HG03575 (cell line): ENCODE data around the gene PPP2R3C.
A peak's percentile ranks its signal among the peaks of the same experiment; 100 is the strongest.
"Not testable (repeated sequence)": the region's sequence is repeated elsewhere in the genome, so short reads cannot be mapped to it uniquely, and the experiment has no call there.

Experiments
- ATAC-seq: cut with Tn5 transposase; IDR thresholded peaks from one replicate; pipeline ENCODE4 v1.9.1; 2021; ENCODE audit not compliant: unreplicated experiment, insufficient number of reproducible peaks, low FRiP score; ENCODE audit errors: extremely low read depth

The PPP2R3C gene

DNA sequence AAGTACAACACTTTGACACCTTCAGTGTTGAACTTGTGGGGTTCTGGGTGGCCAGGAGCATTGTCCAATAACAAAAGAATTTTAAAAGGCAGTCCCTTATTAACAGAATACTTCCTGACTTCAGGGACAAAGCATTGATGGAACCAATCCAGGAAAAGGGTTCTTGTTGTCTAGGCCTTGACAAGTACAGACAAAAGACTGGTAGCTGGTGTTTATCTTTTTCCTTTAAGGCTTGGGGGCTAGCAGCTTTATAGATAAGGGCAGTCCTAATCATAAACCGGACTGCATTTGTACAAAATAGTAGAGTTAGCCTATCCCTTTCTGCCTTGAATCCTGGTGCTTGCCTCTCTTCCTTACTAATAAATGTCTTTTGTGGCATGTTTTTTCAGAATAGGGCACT lies 48.3 kb downstream of the PPP2R3C start:
- no peak for ATAC-seq

DNA sequence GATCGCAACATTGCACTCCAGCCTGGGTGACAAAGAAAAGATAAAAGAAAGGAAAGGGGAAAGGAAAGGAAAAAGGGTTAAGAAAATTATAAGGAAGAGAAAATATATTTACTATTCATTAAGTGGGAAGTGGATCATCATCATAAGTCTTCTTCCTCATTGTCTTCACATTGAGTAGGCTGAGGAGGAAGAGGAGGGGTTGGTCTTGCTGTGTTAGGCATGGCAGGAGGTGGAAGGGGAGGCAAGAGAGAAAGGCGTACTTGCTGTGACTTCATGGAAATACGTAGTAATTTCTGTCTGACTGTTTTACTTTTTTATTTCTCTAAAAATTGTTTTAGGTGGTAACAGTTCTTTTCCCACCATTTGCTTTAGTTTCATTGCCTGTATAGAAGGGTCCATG lies 49.6 kb downstream of the PPP2R3C start:
- ATAC-seq = no peak

DNA sequence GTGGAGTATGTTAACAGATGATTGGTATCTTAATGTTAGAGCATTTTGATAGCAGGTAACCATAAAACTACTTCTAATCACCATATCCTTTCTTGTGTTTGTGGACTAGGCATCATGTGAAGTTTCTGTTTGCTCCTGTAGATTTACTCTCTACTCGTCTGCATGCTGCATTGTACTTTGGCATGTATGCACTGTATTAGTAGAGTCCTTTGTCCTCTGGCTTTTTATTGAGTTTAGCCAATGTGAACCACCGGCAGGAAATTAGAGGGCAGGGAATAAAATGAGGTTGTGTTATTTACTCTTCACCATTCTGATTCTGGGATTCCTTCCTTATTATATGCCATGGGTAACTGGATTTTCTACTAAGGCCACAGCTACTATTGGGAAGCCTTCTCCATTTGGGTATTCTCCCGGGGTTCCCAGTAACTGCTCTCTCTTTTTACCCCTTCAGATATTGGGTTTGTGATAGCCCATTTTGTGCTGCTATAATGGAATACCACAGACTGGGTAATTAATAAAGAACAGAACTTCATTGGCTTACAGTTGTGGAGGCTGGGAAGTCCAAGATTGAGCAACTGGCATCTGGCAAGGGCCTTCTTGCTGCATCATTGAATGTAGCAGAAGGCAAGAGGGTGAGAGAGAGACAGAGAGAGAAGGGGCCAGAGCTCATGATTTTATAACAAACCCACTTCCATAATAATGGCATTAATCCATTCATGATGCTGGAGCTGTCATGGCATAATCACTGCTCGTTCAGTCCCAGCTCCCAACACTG lies 53.4 kb downstream of the PPP2R3C start:
- no peak for ATAC-seq

DNA sequence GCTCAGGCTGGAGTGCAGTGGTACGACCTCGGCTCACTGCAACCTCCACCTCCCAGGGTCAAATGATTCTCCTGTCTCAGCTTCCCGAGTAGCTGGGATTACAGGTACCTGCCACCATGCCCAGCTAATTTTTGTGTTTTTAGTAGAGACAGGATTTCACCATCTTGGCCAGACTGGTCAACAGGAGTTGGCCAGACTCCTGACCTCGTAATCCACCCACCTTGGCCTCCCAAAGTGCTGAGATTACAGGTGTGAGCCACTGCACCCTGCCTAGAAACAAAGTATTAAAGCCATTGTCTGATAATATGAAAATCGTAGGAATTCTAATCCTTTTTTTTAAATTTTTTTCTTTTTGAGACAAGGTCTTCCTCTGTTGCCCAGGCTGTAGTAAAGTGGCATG lies 56.1 kb downstream of the PPP2R3C start:
- not testable (repeated sequence) for ATAC-seq

DNA sequence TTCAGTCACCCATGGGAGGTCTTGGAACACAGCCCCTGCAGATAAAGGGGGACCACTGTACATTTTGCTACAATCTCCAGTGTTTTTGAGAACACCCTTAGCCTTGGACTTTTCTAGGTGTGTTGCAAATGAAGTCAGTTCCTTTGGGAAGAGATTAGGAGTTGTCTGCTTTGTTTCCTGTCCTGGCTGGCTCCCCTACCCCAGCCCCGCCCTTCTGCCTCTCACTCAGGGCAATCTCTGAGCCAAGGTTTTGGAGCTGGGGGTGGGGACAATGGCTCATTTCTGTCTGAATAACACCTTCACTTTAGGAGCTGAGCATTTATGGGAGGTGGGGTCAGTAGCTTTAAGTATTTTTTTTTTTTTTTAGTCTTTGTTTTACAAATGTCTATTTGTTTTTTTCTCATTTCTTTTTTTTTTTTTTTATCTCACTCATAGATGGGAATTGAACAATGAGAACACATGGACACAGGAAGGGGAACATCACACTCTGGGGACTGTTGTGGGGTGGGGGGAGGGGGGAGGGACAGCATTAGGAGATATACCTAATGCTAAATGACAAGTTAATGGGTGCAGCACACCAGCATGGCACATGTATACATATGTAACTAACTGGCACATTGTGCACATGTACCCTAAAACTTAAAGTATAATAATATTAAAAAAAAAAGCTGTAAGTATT lies 60.5 kb downstream of the PPP2R3C start:
- not testable (repeated sequence) for ATAC-seq

DNA sequence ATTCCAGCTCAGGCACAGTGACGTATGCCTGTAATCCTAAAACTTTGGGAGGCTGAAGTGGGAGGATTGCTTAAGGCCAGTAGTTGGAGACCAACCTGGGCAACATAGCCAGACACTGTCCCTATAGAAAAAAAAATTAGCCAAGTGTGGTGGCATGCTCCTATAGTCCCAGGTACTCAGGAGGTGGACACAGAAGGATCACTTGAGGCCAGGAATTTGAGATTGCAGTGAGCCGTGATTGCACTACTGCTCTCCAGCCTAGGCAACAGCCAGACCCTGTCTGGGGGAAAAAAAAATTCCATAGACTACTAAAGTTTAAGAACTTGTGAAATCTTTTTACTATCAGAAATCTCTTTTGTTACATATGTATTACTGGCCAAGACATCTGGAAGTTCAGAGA lies 69.2 kb downstream of the PPP2R3C start:
- ATAC-seq = no peak

DNA sequence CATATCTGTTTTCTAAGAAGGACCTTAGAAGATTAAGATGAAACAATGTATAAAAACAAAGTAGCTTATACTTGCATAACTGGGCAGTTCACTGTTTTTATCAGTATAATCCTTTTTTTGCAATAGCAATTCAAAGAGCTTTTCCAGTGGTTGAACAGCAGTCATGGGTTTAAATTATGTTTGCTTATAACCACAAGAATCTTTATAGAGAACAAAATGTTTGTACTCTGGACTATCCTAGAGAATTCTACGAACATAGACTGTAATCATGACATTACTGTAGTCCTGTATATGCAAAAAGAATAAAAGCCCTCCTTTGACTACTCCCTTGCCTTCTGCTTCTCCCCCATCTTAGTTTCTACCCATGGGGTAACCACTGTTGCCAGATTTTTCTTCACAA lies 70.0 kb downstream of the PPP2R3C start:
- no peak for ATAC-seq

DNA sequence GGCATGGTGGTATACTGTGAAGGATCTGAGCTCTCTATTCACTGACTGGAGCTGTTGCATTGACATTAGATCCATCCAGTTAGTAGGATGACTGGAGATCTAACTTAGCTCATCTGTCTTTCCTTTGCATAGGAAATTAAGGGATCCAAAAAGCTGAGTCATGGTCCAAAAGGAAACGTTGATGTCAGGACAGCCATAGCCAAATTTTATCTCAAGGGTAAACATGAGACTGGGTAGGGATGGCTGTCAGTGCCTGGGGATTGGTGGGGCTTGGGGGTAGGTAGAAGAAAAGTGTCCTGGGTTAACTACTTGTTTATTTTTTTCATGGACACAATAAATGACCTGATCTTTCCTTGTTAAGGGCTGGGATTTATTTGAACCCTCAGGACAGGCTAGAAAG lies 71.1 kb downstream of the PPP2R3C start:
- no peak for ATAC-seq

DNA sequence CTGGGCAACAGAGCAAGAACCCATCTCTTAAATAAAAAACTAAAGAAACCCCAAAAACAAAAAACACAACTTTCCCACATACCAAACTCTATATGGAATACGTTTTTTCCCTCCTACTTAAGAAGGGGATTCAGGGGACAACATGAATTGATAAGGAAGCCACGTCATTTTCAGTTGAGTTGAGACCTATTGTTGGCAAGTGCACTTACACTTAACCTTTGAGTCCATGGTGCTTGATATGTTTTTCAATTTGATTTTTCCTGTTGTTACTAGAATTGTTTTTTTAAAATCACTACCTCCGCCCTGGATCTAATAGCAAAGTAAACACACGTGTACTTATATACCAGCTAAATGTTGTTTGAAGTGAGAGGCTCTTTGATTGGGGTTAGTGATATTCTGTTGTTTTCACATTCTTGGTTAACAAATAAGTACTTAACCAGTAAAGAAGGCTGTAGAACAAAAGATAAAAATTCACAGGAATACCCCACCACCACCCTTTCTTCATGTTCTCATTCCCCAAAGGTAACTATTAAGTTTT lies 73.7 kb downstream of the PPP2R3C start:
- ATAC-seq = no peak

DNA sequence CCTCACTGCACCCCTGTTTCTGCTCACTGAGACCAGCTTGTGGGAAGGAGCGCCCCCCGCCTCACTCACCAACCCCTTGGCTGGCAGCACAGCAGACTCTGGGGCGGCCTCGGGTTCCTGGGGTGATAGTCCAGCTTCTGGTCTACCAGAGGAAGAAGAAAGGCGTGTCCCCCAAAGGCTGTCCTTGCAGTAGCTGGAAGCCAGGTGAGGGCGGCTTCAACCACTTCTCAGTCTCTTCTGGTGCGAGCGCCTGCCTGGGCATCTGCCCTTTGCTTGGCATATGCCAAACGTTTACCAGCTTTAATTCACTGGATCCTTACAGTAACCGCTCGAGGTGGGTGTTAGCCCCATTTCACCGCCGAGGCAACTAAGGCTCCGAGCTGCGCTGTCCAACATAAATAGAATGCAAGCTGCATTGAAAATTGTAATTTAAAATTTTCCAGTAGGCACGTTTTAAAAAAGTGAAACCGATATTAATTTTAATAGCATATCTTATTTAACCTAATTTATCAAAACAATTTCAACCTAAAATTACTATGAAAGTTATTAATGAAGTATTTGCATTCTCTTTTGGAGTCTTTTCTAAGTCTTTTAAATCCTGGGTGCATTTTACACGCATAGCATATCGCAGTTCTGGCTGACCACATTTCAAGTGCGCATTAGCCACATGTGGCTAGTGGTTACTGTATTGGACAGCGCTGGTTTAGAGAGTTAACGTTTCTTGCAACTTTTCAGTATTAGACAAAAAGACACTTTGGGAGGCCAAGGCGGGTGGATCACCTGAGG lies 74.8 kb downstream of the PPP2R3C start:
- peak; percentile 6 for ATAC-seq

DNA sequence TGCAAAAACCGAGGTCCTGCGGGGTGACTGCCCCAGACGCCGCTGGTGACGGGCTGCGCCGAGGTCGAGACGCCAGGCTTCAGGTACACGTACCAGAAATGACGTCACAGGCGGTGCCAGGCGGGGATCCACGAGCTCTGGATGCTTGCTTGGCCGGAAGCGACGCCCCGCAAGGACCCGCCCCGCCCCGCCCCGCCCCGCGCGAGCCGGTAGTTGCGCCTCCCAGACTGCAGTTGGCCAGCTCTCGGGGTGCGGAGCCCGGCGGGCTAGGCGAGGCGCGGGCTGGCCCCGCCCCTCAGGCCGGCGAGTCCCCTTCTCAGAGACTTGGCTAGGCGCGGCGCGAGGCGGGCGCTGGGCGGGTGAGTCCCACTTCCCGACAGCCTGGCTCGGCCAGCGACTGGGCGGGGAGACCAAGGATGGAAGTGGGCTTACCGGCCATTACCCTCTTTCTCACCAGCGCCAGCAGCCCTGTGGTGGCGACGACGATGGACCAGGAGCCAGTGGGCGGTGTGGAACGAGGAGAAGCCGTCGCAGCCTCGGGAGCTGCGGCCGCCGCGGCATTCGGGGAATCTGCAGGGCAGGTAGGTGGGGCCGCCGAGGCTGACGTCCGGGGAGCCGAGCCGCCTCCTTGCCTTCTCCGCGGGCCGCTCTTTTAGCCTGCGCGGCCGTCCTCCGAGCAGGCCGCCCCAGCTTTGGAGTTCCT lies 75.6 kb downstream of the PPP2R3C start, which contains the start of gene FAM177A1:
Gene FAM177A1 (plus strand): TSS at position 225 of the 703 bp plus-strand sequence. CDS start 192 bp downstream, at position 417.
- peak; percentile 78 for ATAC-seq

DNA sequence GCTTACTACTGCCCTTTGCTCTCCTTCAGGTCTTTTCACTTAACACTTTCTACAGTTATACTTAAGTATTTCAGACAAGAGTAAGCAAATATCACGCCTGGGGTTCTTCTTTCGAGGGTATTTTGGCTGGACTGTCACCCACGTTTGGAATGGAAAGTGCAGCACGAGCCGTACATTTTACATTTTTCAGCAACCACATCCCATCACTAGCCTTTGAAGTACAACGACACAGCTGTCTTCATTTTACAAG lies 76.1 kb downstream of the PPP2R3C start:
- ATAC-seq = no peak

DNA sequence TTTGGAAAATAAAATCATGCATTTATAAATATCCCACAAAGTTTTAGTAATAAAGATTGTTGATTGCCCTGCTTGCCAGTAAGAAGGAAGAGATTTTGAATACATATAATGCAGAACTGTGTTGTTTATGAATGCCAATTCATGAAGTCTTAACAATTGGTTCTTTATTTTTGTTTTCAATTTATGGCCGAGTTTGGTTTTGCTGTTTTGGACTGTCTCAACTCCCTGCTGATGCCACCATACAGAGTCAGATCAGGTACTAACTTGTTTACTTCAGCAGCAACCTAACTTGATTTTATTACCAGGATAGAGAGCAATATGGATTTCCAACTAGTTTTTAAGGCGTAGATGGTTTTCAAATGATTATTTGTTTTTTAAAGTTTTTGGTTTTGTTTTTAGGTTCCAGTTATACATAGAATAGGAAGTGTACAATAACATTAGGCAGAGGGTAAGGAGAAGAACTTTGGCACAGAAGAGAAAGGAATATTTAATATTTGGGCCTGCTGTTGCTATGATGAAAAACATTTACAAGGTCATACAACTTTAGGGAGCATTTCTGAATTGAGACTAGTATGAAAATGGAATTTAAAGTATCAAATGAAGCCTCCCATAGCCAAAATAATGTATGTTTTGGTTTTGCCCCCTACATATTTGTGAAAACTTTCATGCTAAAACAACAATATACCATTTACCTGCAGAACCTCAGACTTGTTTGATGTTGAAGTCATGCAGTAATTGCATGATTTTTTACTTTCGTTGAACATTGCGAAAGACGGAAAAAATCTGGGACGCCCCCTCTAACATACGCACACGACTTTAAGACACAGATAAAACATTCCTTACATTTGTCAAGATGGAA lies 76.6 kb downstream of the PPP2R3C start:
- ATAC-seq = no peak

DNA sequence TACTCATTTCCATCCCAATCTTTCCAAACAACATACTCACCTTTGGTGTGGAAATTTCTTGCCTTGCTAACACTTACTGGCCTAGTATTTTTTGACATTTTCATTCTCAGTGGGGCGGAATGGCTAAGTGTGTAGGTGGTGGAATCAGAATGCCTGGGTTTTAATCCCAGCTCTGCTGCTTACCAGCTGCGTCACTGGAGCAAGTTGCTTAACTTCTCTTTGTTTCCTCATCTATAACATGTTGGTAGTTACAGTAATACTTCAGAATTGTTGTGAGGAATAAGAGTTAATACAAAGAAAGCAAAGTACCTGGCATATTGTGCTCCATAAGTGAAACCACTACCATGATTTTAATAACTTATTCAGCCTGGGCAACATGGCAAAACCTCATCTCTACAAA lies 78.7 kb downstream of the PPP2R3C start:
- no peak for ATAC-seq

DNA sequence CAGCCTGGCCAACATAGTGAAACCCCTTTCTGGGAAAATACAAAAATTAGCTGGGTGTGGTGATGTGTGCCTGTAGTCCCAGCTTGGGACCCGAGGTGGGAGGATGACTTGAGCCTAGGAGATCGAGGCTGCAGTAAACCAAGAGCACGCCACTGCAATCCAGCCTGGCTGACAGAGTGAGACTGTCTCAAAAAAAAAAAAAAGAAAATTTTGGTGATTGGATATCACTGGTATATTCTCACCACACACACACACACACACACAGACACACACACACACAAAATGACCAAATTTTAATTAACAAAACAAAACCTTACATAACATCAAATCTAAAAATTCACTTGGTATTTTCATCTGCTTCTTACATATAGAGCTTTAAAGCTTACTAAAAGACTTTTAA lies 79.2 kb downstream of the PPP2R3C start:
- ATAC-seq = no peak

DNA sequence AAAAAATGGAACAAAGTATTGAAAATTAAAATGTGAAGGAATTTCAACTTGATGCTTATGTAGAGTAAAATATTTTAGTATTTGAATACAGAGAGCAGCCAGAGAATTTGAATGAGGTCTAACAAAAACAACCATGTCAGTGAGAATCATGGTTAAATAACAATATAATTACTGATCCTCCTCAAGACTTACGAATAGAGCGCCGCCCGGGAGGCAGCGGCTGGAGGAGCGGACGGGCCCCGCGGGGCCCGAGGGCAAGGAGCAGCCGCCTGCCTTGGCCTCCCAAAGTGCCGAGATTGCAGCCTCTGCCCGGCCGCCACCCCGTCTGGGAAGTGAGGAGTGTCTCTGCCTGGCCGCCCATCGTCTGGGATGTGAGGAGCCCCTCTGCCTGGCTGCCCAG lies 83.5 kb downstream of the PPP2R3C start:
- not testable (repeated sequence) for ATAC-seq
